Mucosa of descending colon (tissue), 3 donors: ENCODE results near the gene MYRFL. TPM values are rescaled to one million over a fixed set of nuclear protein-coding genes. Genes with fewer than 3 reads are reported as not detected.

Experiments
- ATAC-seq: fragments of 200-7000 bp; cut with Tn5 transposase; one replicate; pipeline ENCODE4 v1.9.1; 2020; ENCODE audit warnings: mild to moderate bottlenecking, moderate library complexity
- DNase-seq, 3 donors: peaks; one replicate each; pipeline ENCODE4 v3.0.0-alpha.2; 2020
- H3K36me3 ChIP-seq: fragments of 200-600 bp; one replicate; pipeline ENCODE4 v1.8.0; 2021; ENCODE audit warnings: low read depth, mild to moderate bottlenecking
- H3K4me1 ChIP-seq: fragments of 200-600 bp; one replicate; pipeline ENCODE4 v1.8.0; 2021; ENCODE audit warnings: low read depth, mild to moderate bottlenecking
- H3K4me3 ChIP-seq: fragments of 200-600 bp; one replicate; pipeline ENCODE4 v1.8.0; 2021; ENCODE audit warnings: mild to moderate bottlenecking
- H3K9me3 ChIP-seq: fragments of 200-600 bp; one replicate; pipeline ENCODE4 v1.8.0; 2021; ENCODE audit warnings: mild to moderate bottlenecking
- intact Hi-C, 2 donors: fragments of 100-400 bp; cut with DNase I in 1 of 2; cut with micrococcal nuclease in 1 of 2; formaldehyde crosslinking; loops; one replicate each; pipeline versions ENCODE4 v1.11.0 to v1.11.1; 2022; cut with DNase I, micrococcal nuclease
- total RNA-seq, 3 donors: library from RNA; stranded (reverse); fragmentation: NEBNext Ultra II Directional in 2 of 3; extraction: Animal tissue kit (Norgen Biotek cat#: 25700) in 2 of 3; gene quantifications; one replicate each; pipeline versions ENCODE4 v1.2.1 to v1.2.4, GENCODE V29; 2021 to 2023
- TF ChIP-seq, protein P1 (sequence below): fragments of 200-600 bp; IDR thresholded peaks from one replicate; pipeline ENCODE4 v1.8.0; 2022; ENCODE audit warnings: antibody characterized with exemption, mild to moderate bottlenecking
- donor health status: DM: no; HTN: no; CAD: no; lungs with moderate emphysema.
- donor health status: DM: no; HTN: no; CAD: no.
- donor health status: DM: no; HTN: yes; CAD: no.

The MYRFL gene
- total RNA-seq, 3 donors from 2014 or later = 0.23 to 0.58 TPM; not detected in 1

DNA sequence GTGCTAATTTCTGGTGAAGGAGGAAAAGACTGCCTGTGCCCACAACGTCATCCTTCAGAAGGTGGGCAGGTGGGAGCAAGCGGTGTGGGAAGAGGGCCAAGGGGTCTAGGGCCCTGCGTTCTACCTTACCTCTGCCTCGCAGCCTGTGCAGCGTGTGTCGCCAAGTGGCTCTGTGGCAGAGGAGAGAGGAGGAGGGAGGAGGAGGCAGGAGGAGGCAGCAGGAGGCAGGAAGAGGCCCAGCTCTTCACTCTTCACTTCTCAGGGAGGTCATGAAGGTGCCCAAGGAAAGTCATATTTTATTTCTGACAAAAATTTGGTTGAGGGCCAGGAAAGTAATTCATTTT lies 177.9 kb downstream of the MYRFL start:
- Histone ChIP-seq H3K4me3 (no peak overlapping the region), H3K36me3 (no peaks in the 10 kb centered on the region), H3K4me1 (no peaks in the 10 kb centered on the region), H3K9me3 (no peaks in the 10 kb centered on the region)
- ATAC-seq (no peak), DNase-seq (no peak)
- TF ChIP-seq, protein P1, sequence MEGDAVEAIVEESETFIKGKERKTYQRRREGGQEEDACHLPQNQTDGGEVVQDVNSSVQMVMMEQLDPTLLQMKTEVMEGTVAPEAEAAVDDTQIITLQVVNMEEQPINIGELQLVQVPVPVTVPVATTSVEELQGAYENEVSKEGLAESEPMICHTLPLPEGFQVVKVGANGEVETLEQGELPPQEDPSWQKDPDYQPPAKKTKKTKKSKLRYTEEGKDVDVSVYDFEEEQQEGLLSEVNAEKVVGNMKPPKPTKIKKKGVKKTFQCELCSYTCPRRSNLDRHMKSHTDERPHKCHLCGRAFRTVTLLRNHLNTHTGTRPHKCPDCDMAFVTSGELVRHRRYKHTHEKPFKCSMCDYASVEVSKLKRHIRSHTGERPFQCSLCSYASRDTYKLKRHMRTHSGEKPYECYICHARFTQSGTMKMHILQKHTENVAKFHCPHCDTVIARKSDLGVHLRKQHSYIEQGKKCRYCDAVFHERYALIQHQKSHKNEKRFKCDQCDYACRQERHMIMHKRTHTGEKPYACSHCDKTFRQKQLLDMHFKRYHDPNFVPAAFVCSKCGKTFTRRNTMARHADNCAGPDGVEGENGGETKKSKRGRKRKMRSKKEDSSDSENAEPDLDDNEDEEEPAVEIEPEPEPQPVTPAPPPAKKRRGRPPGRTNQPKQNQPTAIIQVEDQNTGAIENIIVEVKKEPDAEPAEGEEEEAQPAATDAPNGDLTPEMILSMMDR = no peak
- intact Hi-C loops = no loop called here

DNA sequence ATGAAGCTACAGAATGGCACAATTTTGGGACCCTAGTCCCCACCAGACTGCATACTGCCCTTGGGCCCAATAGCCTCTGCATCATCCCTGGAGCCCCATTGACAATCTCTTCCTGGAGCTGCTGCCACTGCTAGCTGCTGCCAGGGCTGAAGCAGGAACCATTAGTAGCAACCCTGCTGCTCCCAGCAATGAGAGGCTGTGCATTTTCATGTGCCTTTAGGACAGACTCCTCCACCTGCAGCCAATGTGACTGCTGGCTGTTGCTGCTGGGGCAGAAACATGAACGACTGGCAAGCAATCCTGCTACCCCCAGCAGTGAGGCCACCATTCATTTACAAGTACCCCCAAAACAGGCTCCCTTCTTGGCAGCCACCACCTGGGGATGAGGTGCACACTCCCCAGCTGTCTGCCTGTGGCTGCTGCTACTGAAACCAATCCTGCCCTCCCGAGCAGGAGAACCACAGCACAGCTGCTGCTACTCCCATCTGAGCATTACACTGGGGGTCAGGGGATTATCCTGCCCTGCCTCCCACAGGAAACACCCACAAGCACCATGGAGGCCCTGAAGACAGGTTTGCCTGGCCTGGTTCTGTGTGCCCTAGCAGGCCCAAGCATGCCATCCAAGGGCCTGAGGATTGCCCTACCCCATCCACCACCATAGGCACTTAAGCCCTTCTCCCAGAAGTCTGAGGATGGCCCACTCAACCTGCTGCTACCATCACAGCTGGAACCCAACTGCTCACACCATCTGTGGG lies 181.0 kb downstream of the MYRFL start:
- intact Hi-C loops = no loop called here
- DNase-seq = no peak
- ATAC-seq = no peak
- Histone ChIP-seq H3K9me3 (peaks cover 10% of the 10 kb centered on the region), H3K4me3 (no peak overlapping the region), H3K4me1 (no peaks in the 10 kb centered on the region), H3K36me3 (no peaks in the 10 kb centered on the region)
- TF ChIP-seq, protein P1 = no peak

DNA sequence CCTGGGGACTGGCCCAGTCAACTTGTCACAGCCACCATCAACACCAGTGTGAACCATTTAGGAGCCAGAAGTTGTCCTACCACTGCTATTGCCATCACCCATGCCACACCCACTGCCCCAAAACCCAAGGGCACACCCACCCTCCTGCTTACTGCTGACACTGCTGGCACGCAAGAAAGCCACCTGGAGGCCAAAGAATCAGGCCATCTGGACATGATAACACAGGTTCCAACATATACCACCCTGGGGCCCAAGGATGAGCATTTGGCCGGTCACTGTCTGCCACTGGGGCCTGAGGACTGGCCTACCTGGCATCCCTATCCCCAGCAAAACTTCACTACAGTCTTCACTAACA lies 181.6 kb downstream of the MYRFL start:
- intact Hi-C loops = no loop called here
- TF ChIP-seq, protein P1 = no peak
- no peaks in the 10 kb centered on the region for H3K4me1 ChIP-seq
- H3K9me3 ChIP-seq = peaks cover 10% of the 10 kb centered on the region
- H3K4me3 ChIP-seq = no peak overlapping the region
- no peak for DNase-seq
- no peak for ATAC-seq
- no peaks in the 10 kb centered on the region for H3K36me3 ChIP-seq

DNA sequence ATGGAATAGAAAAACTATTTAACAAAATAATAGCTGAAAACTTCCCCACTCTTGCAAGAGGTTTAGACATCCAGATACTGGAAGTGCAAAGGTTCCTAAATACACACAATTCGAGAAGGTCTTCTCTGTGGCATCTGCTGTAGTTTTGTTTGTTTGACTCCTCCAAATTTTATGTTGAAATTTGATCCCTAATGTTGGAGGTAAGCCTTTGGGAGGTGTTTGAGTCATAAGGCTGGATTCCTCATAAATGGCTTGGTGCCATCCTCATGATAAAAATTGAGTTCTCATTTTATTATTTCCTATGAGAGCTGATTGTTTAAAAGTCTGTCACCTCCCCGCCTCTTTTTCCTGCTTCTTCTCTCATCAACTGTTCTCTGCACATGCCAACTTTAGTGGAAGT lies 182.7 kb downstream of the MYRFL start:
- DNase-seq = no peak

More for the DNA sequence above, 182.7 kb downstream of the MYRFL start:
- TF ChIP-seq, protein P1 = no peak
- Histone ChIP-seq H3K36me3 (no peaks in the 10 kb centered on the region), H3K4me3 (no peak overlapping the region), H3K9me3 (peaks cover 10% of the 10 kb centered on the region), H3K4me1 (no peaks in the 10 kb centered on the region)
- intact Hi-C loops = no loop called here
- no peak for ATAC-seq

Other genes with a start within 250 kb of the MYRFL start
- gene CCT2, start 239.8 kb upstream of the MYRFL start, total RNA-seq = 100 to 1,000 TPM in 2 of 3 donors, 10 to 100 TPM in 1; 85.0 to 106 (median 103) TPM
- not detected for gene LRRC10, start 214.3 kb upstream of the MYRFL start, total RNA-seq
- gene BEST3, start 125.9 kb upstream of the MYRFL start, total RNA-seq = under 1 TPM in 2 of 3 donors, not detected in 1; 0.09 to 0.27 TPM
- 10 to 100 TPM; 19.2 to 57.6 (median 37.4) TPM for gene RAB3IP, start 86.4 kb upstream of the MYRFL start, total RNA-seq